BLaER1 treated with 17β-estradiol and CSF1 and Interleukin-3, amounts not matched to agents 10 nM and 100 nM (cell line): ENCODE data around the gene CKAP2L.
A peak's percentile ranks its signal among the peaks of the same experiment; 100 is the strongest.
"Not testable (repeated sequence)": the region's sequence is repeated elsewhere in the genome, so short reads cannot be mapped to it uniquely, and the experiment has no call there.

Experiments used
- H3K27ac ChIP-seq, 11 experiments: shearing (Covaris generic); formaldehyde crosslinking; 2 replicates each; pipeline ENCODE4 v1.8.1; 2022
- H3K27me3 ChIP-seq, 11 experiments: shearing (Covaris generic); formaldehyde crosslinking; 2 replicates each; pipeline ENCODE4 v1.8.1; 2022
- H3K36me3 ChIP-seq, 11 experiments: shearing (Covaris generic); formaldehyde crosslinking; 2 replicates each; pipeline ENCODE4 v1.8.1; 2022
- H3K4me1 ChIP-seq, 10 experiments: shearing (Covaris generic); formaldehyde crosslinking; 2 replicates each; pipeline ENCODE4 v1.8.1; 2022
- H3K4me2 ChIP-seq, 11 experiments: shearing (Covaris generic); formaldehyde crosslinking; 2 replicates each; pipeline ENCODE4 v1.8.1; 2022
- H3K4me3 ChIP-seq, 10 experiments: shearing (Covaris generic); formaldehyde crosslinking; 2 replicates each; pipeline ENCODE4 v1.8.1; 2022
- H3K9ac ChIP-seq, 11 experiments: shearing (Covaris generic); formaldehyde crosslinking; 2 replicates each; pipeline ENCODE4 v1.8.1; 2022
- H3K9me3 ChIP-seq, 11 experiments: shearing (Covaris generic); formaldehyde crosslinking; replicated peaks in 1 of 11; 2 replicates each; pipeline ENCODE4 v1.8.1; 2022
- H4K20me1 ChIP-seq, 11 experiments: shearing (Covaris generic); formaldehyde crosslinking; 2 replicates each; pipeline ENCODE4 v1.8.1; 2022
- Cebpa-rat ChIP-seq, 11 experiments: shearing (Covaris generic); IDR thresholded peaks; 2 replicates each; pipeline ENCODE4 v1.8.1; 2022

Gene CKAP2L

DNA sequence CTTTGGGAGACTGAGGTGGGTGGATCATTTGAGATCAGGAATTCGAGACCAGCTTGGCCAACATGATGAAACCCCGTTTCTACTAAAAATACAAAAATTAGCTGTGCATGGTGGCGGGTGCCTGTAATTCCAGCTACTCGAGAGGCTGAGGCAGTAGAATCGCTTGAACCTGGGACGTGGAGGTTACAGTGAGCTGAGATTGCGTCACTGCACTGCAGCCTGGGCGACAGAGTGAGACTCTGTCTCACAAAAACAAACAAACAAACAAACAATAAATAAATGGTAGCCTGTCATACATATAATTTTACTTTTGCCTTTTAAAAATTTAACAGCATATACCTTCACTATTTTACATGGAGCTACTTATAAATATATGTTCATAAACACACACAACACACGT is 57.5 kb downstream of the CKAP2L start:
- H3K27me3 ChIP-seq, H4K20me1 ChIP-seq, H3K4me3 ChIP-seq, H3K9me3 ChIP-seq, H3K36me3 ChIP-seq: not testable (repeated sequence)
- peak overlapping the region; percentile 74 to 93 (median 80) for H3K4me2 ChIP-seq
- H3K27ac ChIP-seq: peak overlapping the region in 9 of 11 experiments; percentile 24 to 96 (median 85); a peak in 15 of 22 replicates
- peak overlapping the region in 2 of 11 experiments; percentile 21 to 33; a peak in 1 of 22 replicates for H3K9ac ChIP-seq
- peak in 2 of 11 experiments; percentile 40 to 55; a peak in 3 of 22 replicates for TF ChIP-seq Cebpa-rat (IDR thresholded peaks at IDR 0.05)
- H3K4me1 ChIP-seq: peaks cover 49 to 98% (median 59%) of the 10 kb centered on the region in 10 experiments

DNA sequence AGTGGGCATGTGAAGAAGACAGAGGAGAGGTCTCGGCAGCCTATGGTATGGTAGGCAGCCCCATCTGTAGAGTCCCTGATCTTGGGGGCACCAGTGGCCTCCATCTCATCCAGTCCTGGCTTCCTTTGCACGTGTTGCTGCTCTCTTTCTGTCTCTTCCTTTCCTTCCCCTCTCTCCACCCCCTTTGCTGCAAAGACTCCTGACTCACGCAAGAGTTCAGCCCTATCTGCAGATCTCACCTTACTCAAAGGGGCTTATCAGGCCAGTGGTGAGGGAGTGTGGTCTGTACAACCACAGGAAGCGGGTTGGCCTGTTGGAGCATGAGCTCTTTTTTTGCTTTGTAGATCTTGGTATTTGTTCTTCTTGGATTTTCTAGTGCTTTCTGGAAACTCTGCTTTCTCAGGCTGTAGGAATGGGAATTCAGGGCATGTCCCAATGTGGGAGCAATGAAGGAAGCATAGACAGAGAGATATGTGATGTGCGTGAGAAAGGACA is 58.2 kb downstream of the CKAP2L start:
- no peak for TF ChIP-seq Cebpa-rat (IDR thresholded peaks at IDR 0.05)
- H3K36me3 ChIP-seq: no peaks in the 10 kb centered on the region
- H3K9ac ChIP-seq: peak overlapping the region in 3 of 11 experiments; percentile 9 to 33 (median 21); a peak in 3 of 22 replicates
- H3K4me2 ChIP-seq: peak overlapping the region; percentile 74 to 93 (median 80)
- no peaks in the 10 kb centered on the region for H3K9me3 ChIP-seq
- no peaks in the 10 kb centered on the region for H4K20me1 ChIP-seq
- H3K4me1 ChIP-seq: peaks cover 49 to 98% (median 63%) of the 10 kb centered on the region in 10 experiments
- peak overlapping the region in 1 of 10 experiments; percentile 20; a peak in 1 of 20 replicates for H3K4me3 ChIP-seq
- H3K27me3 ChIP-seq: no peaks in the 10 kb centered on the region
- H3K27ac ChIP-seq: peak overlapping the region in 10 of 11 experiments; percentile 13 to 94 (median 66); a peak in 18 of 22 replicates

DNA sequence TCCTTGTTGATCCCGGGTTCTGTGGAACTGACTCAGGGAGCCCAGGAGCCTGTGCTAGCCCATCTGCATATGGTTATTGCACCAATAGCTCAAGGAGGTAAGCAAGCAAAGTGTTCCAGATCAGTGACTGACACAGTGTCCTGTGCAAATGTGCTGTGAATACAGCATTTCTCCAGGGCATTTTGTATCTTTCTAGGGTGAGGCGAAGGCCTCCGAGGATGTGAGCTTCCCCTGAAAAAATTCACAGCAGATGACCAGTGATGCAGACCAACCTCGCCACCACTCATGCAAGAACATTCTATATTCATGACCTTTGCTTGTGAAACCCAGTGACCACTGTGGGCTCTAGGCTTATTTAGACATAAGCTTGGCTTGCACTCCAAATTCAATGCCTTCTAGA is 58.8 kb downstream of the CKAP2L start:
- TF ChIP-seq Cebpa-rat (IDR thresholded peaks at IDR 0.05): no peak
- H3K36me3 ChIP-seq: no peaks in the 10 kb centered on the region
- H3K27ac ChIP-seq: peak overlapping the region in 10 of 11 experiments; percentile 13 to 94 (median 66); a peak in 15 of 22 replicates
- no peaks in the 10 kb centered on the region for H3K9me3 ChIP-seq
- H3K4me2 ChIP-seq: peak overlapping the region; percentile 74 to 93 (median 80)
- H4K20me1 ChIP-seq: no peaks in the 10 kb centered on the region
- H3K27me3 ChIP-seq: no peaks in the 10 kb centered on the region
- peaks cover 49 to 98% (median 69%) of the 10 kb centered on the region in 10 experiments for H3K4me1 ChIP-seq
- peak overlapping the region in 2 of 11 experiments; percentile 9 to 33; a peak in 1 of 22 replicates for H3K9ac ChIP-seq
- no peak overlapping the region for H3K4me3 ChIP-seq

- Histone ChIP-seq H3K4me3 (no peak overlapping the region), H3K27me3 (no peaks in the 10 kb centered on the region), H3K9ac (no peak overlapping the region), H3K27ac (no peak overlapping the region; a peak in 1 of 22 replicates), H3K4me2 (peak overlapping the region in 1 of 11 experiments; percentile 87; a peak in 2 of 22 replicates), H3K36me3 (no peaks in the 10 kb centered on the region), H3K4me1 (peaks cover 36 to 96% (median 70%) of the 10 kb centered on the region in 10 experiments), H4K20me1 (no peaks in the 10 kb centered on the region), H3K9me3 (no peaks in the 10 kb centered on the region)
- TF ChIP-seq Cebpa-rat (IDR thresholded peaks at IDR 0.05): no peak
Measured at GRCh38 chr2:112703684-112704083, 60.7 kb downstream of the CKAP2L start.

DNA sequence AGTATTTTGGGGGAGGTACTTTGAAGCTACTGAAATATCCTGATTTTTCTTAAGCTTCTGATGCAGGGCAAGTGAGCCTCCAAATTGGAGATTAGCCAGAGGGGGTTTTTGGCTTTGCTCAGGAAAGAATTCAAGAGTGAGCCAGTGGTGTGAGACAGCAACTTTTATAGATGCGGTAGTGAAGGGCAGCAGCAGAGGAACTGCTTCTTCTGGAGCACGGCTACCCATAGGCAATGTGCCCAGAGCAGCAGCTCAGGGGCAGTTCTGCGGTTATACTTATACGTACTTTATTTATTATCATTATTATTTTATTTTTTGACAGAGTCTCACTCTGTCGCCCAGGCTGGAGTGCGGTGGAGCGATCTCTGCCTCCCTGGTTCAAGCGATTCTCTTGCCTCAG is 63.4 kb downstream of the CKAP2L start:
- peak overlapping the region in 6 of 11 experiments; percentile 54 to 76 (median 74); a peak in 12 of 22 replicates for H3K9ac ChIP-seq
- no peaks in the 10 kb centered on the region for H4K20me1 ChIP-seq
- no peaks in the 10 kb centered on the region for H3K36me3 ChIP-seq
- no peak overlapping the region for H3K4me3 ChIP-seq
- H3K27me3 ChIP-seq: no peaks in the 10 kb centered on the region
- H3K4me2 ChIP-seq: peak overlapping the region in 10 of 11 experiments; percentile 8 to 89 (median 70); a peak in 18 of 22 replicates
- H3K4me1 ChIP-seq: peaks cover 10 to 98% (median 50%) of the 10 kb centered on the region in 10 experiments
- H3K27ac ChIP-seq: peak overlapping the region in 9 of 11 experiments; percentile 44 to 94 (median 86); a peak in 19 of 22 replicates
- no peak for TF ChIP-seq Cebpa-rat (IDR thresholded peaks at IDR 0.05)
- H3K9me3 ChIP-seq: peaks cover 0 to 8% (median 0%) of the 10 kb centered on the region in 11 experiments; a peak in 3 of 22 replicates

DNA sequence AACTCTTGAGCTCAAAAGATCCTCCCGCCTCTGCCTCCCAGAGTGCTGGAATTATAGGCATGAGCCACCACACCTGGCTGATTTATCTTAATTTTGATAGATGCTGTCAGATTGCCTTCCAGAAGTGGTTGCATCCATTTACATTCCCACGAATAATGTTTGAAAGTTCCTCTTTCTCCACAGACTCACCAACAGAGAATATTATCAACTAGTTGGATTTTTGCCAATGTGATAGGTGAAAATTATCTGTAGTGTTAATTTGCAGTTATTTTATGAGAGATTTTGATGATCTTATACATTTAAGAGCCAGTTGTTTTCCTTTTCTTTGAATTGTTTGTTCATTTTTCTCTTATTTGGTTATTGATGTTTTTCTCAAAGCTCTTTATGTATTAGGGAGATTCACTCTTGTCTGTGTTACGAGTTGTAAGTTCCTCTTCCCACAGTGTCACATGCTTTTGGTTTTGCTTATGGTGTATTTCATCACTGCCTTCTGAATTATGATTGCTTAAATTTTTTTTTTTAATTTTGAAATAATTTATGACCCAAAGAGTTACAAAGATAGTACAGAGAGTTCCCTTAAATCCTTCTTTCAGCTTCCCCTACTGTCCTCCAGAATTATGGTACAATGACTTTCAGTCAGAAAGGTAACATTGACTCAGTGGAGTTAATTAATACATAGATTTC is 64.3 kb downstream of the CKAP2L start:
- TF ChIP-seq Cebpa-rat (IDR thresholded peaks at IDR 0.05): peak in 2 of 11 experiments; percentile 45 to 70; a peak in 4 of 22 replicates
- H3K27me3 ChIP-seq: no peaks in the 10 kb centered on the region
- H3K27ac ChIP-seq: peak overlapping the region in 9 of 11 experiments; percentile 44 to 94 (median 86); a peak in 18 of 22 replicates
- H3K4me2 ChIP-seq: peak overlapping the region in 9 of 11 experiments; percentile 19 to 89 (median 77); a peak in 17 of 22 replicates
- H3K4me1 ChIP-seq: peaks cover under 1 to 97% (median 40%) of the 10 kb centered on the region in 10 experiments; a peak in 18 of 20 replicates
- peak overlapping the region in 7 of 11 experiments; percentile 27 to 76 (median 74); a peak in 13 of 22 replicates for H3K9ac ChIP-seq
- H3K9me3 ChIP-seq: peaks cover 0 to 14% (median 0%) of the 10 kb centered on the region in 11 experiments; a peak in 4 of 22 replicates
- H4K20me1 ChIP-seq: no peaks in the 10 kb centered on the region
- H3K36me3 ChIP-seq: no peaks in the 10 kb centered on the region
- H3K4me3 ChIP-seq: 0 out of 20 replicates have a peak overlapping the region, but pooled peaks of 1 of the 10 experiments have one; percentile 14

DNA sequence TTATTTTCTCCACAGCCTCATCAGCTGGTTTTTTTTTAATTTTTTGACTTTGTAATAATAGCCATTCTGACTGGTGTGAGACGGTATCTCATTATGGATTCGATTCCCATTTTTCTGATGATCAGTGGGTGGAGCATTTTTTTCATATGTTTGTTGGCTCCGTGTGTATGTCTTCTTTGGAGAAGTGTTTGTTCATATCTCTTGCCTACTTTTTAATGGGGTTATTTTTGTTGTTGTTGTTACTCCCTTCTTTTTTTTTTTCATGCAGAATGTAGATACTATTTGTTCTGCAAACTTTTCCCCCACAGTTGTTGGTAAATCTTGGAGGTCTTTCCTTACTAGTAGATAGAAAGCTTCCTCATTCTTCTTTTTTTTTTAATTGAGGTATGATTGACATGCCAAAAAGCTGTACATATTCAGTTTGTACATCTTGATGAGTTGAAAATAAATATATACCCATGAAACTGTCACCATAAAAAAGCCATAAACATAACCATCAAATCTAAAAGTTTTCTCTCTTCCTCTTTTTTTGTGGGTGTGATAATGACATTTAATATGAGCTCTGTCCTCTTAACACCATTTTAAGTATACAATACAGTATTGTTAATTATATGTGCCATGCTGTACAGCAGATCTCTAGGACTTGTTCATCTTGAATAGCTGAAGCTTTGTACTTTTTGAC is 65.4 kb downstream of the CKAP2L start:
- H3K9me3 ChIP-seq: peaks cover 0 to 14% (median 0%) of the 10 kb centered on the region in 11 experiments; a peak in 4 of 22 replicates
- H3K36me3 ChIP-seq: no peaks in the 10 kb centered on the region
- H3K4me1 ChIP-seq: peaks cover 0 to 91% (median 39%) of the 10 kb centered on the region in 10 experiments; a peak in 18 of 20 replicates
- TF ChIP-seq Cebpa-rat (IDR thresholded peaks at IDR 0.05): no peak
- no peaks in the 10 kb centered on the region for H3K27me3 ChIP-seq
- H3K27ac ChIP-seq: peak overlapping the region in 8 of 11 experiments; percentile 53 to 94 (median 88); a peak in 16 of 22 replicates
- H3K4me2 ChIP-seq: peak overlapping the region in 7 of 11 experiments; percentile 56 to 89 (median 85); a peak in 14 of 22 replicates
- H3K4me3 ChIP-seq: no peak overlapping the region
- peak overlapping the region in 5 of 11 experiments; percentile 74 to 76 (median 75); a peak in 10 of 22 replicates for H3K9ac ChIP-seq
- no peaks in the 10 kb centered on the region for H4K20me1 ChIP-seq

DNA sequence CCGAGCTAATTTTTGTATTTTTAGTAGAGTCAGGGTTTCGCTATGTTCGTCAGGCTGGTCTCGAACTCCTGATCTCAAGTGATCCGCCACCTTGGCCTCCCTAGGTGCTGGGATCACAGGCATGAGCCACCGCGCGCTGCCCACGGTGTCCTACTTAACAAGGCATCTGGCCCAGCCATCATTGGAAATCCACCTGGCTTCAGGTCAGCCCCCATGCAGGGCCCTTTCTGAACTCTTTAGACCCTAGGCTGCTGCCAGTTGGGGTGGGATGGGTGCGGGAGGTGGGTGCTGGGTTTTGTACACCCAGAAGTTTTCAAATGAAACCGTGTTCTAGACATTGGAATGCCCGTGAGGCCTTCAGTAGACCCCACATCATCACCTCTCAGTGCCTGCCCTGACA is 70.2 kb downstream of the CKAP2L start:
- peak overlapping the region in 2 of 11 experiments; percentile 7 to 80; a peak in 2 of 22 replicates for H3K4me2 ChIP-seq

More for the DNA sequence above, 70.2 kb downstream of the CKAP2L start:
- TF ChIP-seq Cebpa-rat (IDR thresholded peaks at IDR 0.05): no peak
- Histone ChIP-seq H3K27me3 (no peaks in the 10 kb centered on the region), H3K9me3 (peaks cover 0 to 14% (median 0%) of the 10 kb centered on the region in 11 experiments; a peak in 4 of 22 replicates), H3K4me3 (no peak overlapping the region), H3K9ac (no peak overlapping the region), H4K20me1 (no peaks in the 10 kb centered on the region), H3K36me3 (no peaks in the 10 kb centered on the region), H3K27ac (peak overlapping the region in 4 of 11 experiments; percentile 13 to 91 (median 26); a peak in 4 of 22 replicates), H3K4me1 (peaks cover 17 to 94% (median 50%) of the 10 kb centered on the region in 10 experiments; a peak in 18 of 20 replicates)
